Measurements from ENCODE around the gene PITPNC1.
"Not testable (repeated sequence)": the region's sequence is repeated elsewhere in the genome, so short reads cannot be mapped to it uniquely, and the experiment has no call there.

The PITPNC1 gene

DNA sequence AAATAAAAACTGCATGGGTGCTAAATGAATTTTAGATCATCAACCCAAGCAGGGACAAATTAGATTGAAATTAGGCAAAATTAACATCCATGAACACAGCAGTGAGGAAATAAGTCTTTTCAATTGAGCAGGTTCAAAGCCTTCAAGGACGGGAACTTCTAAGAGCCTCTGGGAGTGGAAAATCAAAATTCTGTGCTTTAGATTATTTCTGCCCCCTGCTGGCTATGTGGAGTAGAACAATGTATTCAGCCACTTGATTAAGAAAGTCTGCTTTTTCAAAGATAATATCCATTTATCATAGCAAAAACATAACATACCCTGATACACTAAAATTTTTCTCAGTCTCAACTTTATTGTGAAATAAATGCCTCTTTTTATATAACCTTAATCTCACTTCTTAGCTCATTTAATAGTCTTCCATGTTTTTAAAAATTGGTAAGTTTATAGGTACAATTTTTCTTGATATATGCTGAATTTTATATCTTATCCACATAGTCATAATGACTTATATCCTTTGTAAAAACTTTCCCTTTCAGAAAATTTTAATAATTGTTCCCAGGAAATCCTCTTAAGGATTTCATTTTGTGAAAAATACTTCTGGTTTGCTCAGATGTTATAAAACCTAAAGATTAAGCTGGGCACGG is 312.6 kb downstream of the PITPNC1 start:
- ChIA-PET CTCF (interaction anchor here (0.6 to 2.5 kb wide), 18 partner anchors 9 to 324 kb away, joined by 3 to 44 read pairs (median 5); partner anchors contain the start of gene PSMD12), POLR2A (no interaction called here)
- TF ChIP-seq CTCF (IDR thresholded peaks at IDR 0.05; ENCODE audit: insufficient read depth, low read length, missing control alignments) = peak; percentile 58
- DNase-seq (ENCODE audit: low read depth, low spot score) = peak; percentile 10
- no peak overlapping the region for H3K4me3 ChIP-seq (ENCODE audit: low read depth, low read length)

GRCh38 chr17:67693811-67694210 is 316.7 kb downstream of the PITPNC1 start:
- DNase-seq (ENCODE audit: low read depth, low spot score) = no peak
- no peak overlapping the region for H3K4me3 ChIP-seq (ENCODE audit: low read depth, low read length)
- ChIA-PET POLR2A (no interaction called here), CTCF (interaction anchor here (0.9 to 7.8 kb wide), 5 partner anchors 26 to 320 kb away, joined by 3 to 59 read pairs (median 6); no protein-coding TSS in a partner anchor)
- TF ChIP-seq CTCF (IDR thresholded peaks at IDR 0.05; ENCODE audit: insufficient read depth, low read length, missing control alignments) = no peak

- no peak for DNase-seq (ENCODE audit: low read depth, low spot score)
- ChIA-PET CTCF (interaction anchor here (1.2 to 7.8 kb wide), 3 partner anchors 9 to 322 kb away, joined by 3 to 59 read pairs (median 7); no protein-coding TSS in a partner anchor), POLR2A (no interaction called here)
- TF ChIP-seq CTCF (IDR thresholded peaks at IDR 0.05; ENCODE audit: insufficient read depth, low read length, missing control alignments) = no peak
- no peak overlapping the region for H3K4me3 ChIP-seq (ENCODE audit: low read depth, low read length)
Measured at GRCh38 chr17:67696347-67696746, 319.3 kb downstream of the PITPNC1 start.

DNA sequence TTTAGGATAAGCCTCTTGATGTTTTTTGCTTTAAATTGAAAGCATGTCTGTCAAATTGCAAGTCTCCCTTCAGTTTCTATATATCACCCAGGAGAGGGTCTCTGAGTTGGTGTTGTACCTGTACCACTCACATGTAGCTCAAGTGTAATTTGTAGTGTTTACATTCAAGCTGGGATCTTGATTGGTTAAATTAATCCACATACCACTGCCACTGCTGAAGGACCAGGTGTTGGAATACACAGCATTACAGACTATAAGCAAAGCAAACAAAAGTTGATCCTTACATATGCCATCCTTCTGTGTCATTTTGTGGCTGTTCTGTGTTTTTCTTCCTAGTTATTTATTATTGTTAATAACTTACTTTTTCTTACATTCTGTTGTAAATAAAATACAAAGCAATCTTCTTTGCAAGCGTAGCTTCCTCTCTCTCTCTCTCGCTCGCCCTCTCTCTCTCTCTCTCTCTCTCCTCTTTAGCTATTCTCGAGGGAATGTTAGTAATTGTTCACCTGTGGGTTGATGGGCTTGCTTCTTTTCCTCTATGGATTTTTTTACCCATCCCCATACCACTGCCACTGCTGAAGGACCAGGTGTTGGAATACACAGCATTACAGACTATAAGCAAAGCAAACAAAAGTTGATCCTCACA is 319.9 kb downstream of the PITPNC1 start:
- no peak overlapping the region for H3K4me3 ChIP-seq (ENCODE audit: low read depth, low read length)
- no peak for DNase-seq (ENCODE audit: low read depth, low spot score)
- CTCF ChIA-PET = interaction anchor here (1.0 to 7.8 kb wide), 4 partner anchors 10 to 323 kb away, joined by 3 to 59 read pairs (median 5); no protein-coding TSS in a partner anchor
- no peak for TF ChIP-seq CTCF (IDR thresholded peaks at IDR 0.05; ENCODE audit: insufficient read depth, low read length, missing control alignments)
- POLR2A ChIA-PET = no interaction called here

- TF ChIP-seq CTCF (IDR thresholded peaks at IDR 0.05; ENCODE audit: insufficient read depth, low read length, missing control alignments) = no peak
- ChIA-PET CTCF (interaction anchor here (0.7 to 4.1 kb wide), 7 partner anchors 10 to 327 kb away, joined by 3 to 30 read pairs (median 8); no protein-coding TSS in a partner anchor), POLR2A (no interaction called here)
- no peak overlapping the region for H3K4me3 ChIP-seq (ENCODE audit: low read depth, low read length)
- DNase-seq (ENCODE audit: low read depth, low spot score) = no peak
Measured at GRCh38 chr17:67700037-67700724, 323.1 kb downstream of the PITPNC1 start.

DNA sequence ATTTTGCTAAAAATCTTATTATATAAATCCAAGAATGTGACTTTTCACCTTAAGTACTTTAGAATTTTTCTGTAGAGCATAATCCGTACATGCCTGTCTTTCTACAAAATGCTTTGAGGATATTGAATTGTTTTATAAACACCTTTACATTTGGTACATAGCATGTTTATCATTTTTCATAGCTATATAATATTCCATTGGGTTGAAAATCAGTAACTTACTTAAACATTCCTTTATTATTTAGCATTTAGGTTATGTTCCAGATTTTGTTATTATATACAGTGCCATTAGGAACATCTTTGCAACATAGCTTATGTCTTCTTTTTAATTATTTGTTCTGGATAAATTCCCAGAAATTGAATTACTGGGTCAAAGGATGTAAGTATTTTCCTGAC is 323.6 kb downstream of the PITPNC1 start:
- no peak for TF ChIP-seq CTCF (IDR thresholded peaks at IDR 0.05; ENCODE audit: insufficient read depth, low read length, missing control alignments)
- no peak for DNase-seq (ENCODE audit: low read depth, low spot score)
- H3K4me3 ChIP-seq (ENCODE audit: low read depth, low read length) = no peak overlapping the region
- POLR2A ChIA-PET = no interaction called here
- CTCF ChIA-PET = interaction anchor here (0.9 to 4.1 kb wide), 6 partner anchors 11 to 328 kb away, joined by 3 to 30 read pairs (median 10); no protein-coding TSS in a partner anchor

DNA sequence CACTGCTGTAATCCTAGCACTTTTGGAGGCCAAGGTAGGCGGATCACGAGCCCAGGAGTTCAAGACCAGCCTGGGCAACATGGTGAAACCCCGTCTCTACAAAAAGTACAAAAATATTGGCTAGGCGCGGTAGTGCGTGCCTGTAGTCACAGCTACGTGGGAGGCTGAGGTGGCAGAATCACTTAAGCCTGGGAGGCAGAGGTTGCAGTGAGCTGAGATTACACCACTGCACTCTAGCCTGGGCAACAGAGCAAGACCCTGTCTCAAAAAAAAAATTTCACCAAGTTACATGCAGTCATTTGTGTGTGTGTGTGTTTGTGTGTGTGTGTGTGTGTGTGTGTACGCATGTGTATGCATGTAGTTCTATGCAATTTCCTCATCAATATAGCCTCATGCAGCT is 325.8 kb downstream of the PITPNC1 start:
- CTCF ChIA-PET = interaction anchor here (1.2 to 1.9 kb wide), 3 partner anchors 13 to 328 kb away, joined by 3 to 6 read pairs (median 5); no protein-coding TSS in a partner anchor
- DNase-seq (ENCODE audit: low read depth, low spot score); POLR2A ChIA-PET; H3K4me3 ChIP-seq (ENCODE audit: low read depth, low read length): not testable (repeated sequence)
